Progenitor cell of endocrine pancreas (in vitro differentiated cells): Measurements from ENCODE around the gene AK4. TPM values are rescaled to one million over a fixed set of nuclear protein-coding genes. Genes with fewer than 3 reads are reported as not detected.

Source experiments
- DNase-seq: peaks from one replicate; pipeline ENCODE4 v3.0.0; 2021; ENCODE audit warnings: low spot score; ENCODE audit not compliant: unreplicated experiment
- H3K27ac Mint-ChIP-seq: 2 replicates; pipeline ENCODE4 v1.8.0; 2021; ENCODE audit warnings: mild to moderate bottlenecking, moderate library complexity, mixed read lengths
- H3K27me3 Mint-ChIP-seq: 2 replicates; pipeline ENCODE4 v1.8.0; 2021; ENCODE audit warnings: mixed read lengths
- H3K36me3 Mint-ChIP-seq: 2 replicates; pipeline ENCODE4 v1.8.0; 2022; ENCODE audit warnings: mixed read lengths; ENCODE audit not compliant: insufficient read depth
- H3K4me1 Mint-ChIP-seq: 2 replicates; pipeline ENCODE4 v1.8.0; 2021; ENCODE audit warnings: low read depth, mixed read lengths
- H3K4me3 Mint-ChIP-seq: 2 replicates; pipeline ENCODE4 v1.8.0; 2021; ENCODE audit warnings: low read depth, mild to moderate bottlenecking, moderate library complexity, mixed read lengths
- H3K9me3 Mint-ChIP-seq: 2 replicates; pipeline ENCODE4 v1.8.0; 2021; ENCODE audit warnings: low read depth, mixed read lengths
- total RNA-seq: library from RNA; stranded (reverse); gene quantifications from 2 replicates; pipeline ENCODE4 v1.2.1, GENCODE V29; 2021
- TF ChIP-seq, protein P1 (sequence below): fragments of 200-600 bp; sonication (generic); IDR thresholded peaks from one replicate; pipeline ENCODE4 v1.5.0; 2021; ENCODE audit warnings: antibody characterized with exemption, mild to moderate bottlenecking; ENCODE audit not compliant: unreplicated experiment

The AK4 gene
- total RNA-seq, 1 donor from 2014 or later = 12.6 TPM

DNA sequence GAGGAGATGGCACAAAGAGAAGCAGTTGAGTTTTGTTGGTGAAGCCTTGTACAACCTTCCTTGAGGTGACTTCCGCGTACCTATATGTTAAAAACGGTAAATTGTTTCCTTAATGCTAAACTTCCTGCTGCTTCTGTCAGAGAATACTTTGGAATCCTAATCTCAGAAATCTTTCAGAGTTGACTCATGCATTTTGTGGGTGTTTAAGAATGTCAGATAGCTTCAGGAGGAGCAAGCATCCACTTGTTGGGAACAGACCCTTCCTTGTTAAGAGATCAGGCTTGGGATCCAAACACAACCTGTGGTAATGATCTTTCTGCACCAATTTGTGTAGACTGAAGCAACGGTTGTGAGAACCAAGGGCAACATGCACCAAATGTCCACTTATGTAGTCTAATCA lies 29.5 kb downstream of the AK4 start:
- no peak overlapping the region for H3K4me3 Mint-ChIP-seq
- H3K27ac Mint-ChIP-seq = no peak overlapping the region
- H3K27me3 Mint-ChIP-seq = no peaks in the 10 kb centered on the region
- H3K36me3 Mint-ChIP-seq = no peaks in the 10 kb centered on the region
- TF ChIP-seq, protein P1, sequence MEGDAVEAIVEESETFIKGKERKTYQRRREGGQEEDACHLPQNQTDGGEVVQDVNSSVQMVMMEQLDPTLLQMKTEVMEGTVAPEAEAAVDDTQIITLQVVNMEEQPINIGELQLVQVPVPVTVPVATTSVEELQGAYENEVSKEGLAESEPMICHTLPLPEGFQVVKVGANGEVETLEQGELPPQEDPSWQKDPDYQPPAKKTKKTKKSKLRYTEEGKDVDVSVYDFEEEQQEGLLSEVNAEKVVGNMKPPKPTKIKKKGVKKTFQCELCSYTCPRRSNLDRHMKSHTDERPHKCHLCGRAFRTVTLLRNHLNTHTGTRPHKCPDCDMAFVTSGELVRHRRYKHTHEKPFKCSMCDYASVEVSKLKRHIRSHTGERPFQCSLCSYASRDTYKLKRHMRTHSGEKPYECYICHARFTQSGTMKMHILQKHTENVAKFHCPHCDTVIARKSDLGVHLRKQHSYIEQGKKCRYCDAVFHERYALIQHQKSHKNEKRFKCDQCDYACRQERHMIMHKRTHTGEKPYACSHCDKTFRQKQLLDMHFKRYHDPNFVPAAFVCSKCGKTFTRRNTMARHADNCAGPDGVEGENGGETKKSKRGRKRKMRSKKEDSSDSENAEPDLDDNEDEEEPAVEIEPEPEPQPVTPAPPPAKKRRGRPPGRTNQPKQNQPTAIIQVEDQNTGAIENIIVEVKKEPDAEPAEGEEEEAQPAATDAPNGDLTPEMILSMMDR = no peak
- no peak for DNase-seq
- H3K9me3 Mint-ChIP-seq = no peaks in the 10 kb centered on the region
- peaks cover 25% of the 10 kb centered on the region for H3K4me1 Mint-ChIP-seq

DNA sequence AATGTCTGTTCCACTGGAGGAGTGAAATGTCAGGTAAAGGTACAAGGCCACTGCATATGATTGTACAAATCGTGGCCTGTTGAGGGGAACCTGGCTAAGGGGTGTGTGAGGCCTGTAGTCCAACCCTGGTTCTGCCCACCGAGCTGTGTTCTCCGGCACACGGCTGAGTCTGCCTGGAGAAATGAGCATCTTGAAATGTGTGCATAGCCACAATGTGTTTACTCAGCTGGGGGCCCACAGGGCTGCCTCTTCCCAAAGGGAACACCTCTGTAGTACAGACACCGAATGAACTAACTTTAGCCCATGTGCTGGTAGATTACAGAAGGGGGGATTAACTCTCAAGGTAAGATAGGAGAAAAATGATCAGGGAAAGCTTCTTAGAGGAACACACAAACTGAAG lies 30.2 kb downstream of the AK4 start:
- DNase-seq = no peak
- H3K4me3 Mint-ChIP-seq = no peak overlapping the region
- H3K27me3 Mint-ChIP-seq = no peaks in the 10 kb centered on the region
- H3K9me3 Mint-ChIP-seq = no peaks in the 10 kb centered on the region
- H3K4me1 Mint-ChIP-seq = peaks cover 25% of the 10 kb centered on the region
- TF ChIP-seq, protein P1 = no peak
- H3K27ac Mint-ChIP-seq = no peak overlapping the region
- H3K36me3 Mint-ChIP-seq = no peaks in the 10 kb centered on the region

- DNase-seq = no peak
- Mint-ChIP-seq H3K27ac (no peak overlapping the region), H3K9me3 (no peaks in the 10 kb centered on the region), H3K4me3 (no peak overlapping the region), H3K36me3 (no peaks in the 10 kb centered on the region), H3K4me1 (peaks cover 21% of the 10 kb centered on the region), H3K27me3 (no peaks in the 10 kb centered on the region)
- TF ChIP-seq, protein P1 = no peak
Measured at GRCh38 chr1:65179148-65179547, 31.1 kb downstream of the AK4 start.

DNA sequence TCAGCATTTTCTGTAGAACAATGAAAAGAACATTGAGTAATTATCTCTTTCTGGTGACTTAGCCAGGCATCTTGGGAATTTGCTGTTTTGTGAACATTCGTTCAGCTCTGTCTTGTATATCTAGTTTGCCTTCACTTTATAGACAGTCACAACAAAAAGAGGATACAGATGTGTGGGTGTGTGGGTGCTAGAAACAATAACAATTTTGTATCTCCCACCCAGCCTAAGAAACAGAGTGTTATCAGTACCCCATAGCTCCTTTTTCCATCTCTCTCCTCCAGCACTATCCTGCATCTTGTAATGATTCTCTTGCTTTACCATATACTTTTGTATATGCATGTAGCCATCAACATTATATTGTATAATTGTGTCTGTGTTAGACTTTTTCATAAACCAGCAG lies 33.0 kb downstream of the AK4 start:
- H3K4me1 Mint-ChIP-seq = peaks cover 18% of the 10 kb centered on the region
- TF ChIP-seq, protein P1 = no peak
- H3K9me3 Mint-ChIP-seq = no peaks in the 10 kb centered on the region
- H3K36me3 Mint-ChIP-seq = no peaks in the 10 kb centered on the region
- H3K27me3 Mint-ChIP-seq = no peaks in the 10 kb centered on the region
- no peak for DNase-seq
- no peak overlapping the region for H3K27ac Mint-ChIP-seq
- H3K4me3 Mint-ChIP-seq = no peak overlapping the region

GRCh38 chr1:65182658-65183268 lies 34.8 kb downstream of the AK4 start:
- H3K36me3 Mint-ChIP-seq = no peaks in the 10 kb centered on the region
- no peak overlapping the region for H3K27ac Mint-ChIP-seq
- TF ChIP-seq, protein P1 = no peak
- H3K4me1 Mint-ChIP-seq = peaks cover 14% of the 10 kb centered on the region
- no peak for DNase-seq
- H3K27me3 Mint-ChIP-seq = no peaks in the 10 kb centered on the region
- H3K9me3 Mint-ChIP-seq = no peaks in the 10 kb centered on the region
- no peak overlapping the region for H3K4me3 Mint-ChIP-seq
